IMR-90 (cell line): ENCODE measurements around the gene COL4A2. TPM values are rescaled to one million over a fixed set of nuclear protein-coding genes. Genes with fewer than 3 reads are reported as not detected.

Experiments
- ATAC-seq: fragments of 200-7000 bp; cut with Tn5 transposase; 2 replicates; pipeline ENCODE4 v1.9.1; 2020; ENCODE audit warnings: low read depth, mild to moderate bottlenecking, moderate library complexity
- BruUV-seq: library from RNA; stranded (reverse); fragments of 400-500 nt; replicated peaks from 2 replicates; lab custom pipeline; 2021; lab: Mats Ljungman, UMichigan
- CTCF ChIA-PET: fragments of 300-600 bp; formaldehyde crosslinking; extraction: SDS; loops from one replicate; lab custom pipeline; 2021; ENCODE audit warnings: antibody characterized with exemption; lab: Yijun Ruan, JAX
- POLR2A ChIA-PET: fragments of 300-600 bp; sonication (Branson Sonifier 250); formaldehyde crosslinking; loops from one replicate; lab custom pipeline; 2022; ENCODE audit warnings: antibody characterized with exemption; ENCODE audit not compliant: unreplicated experiment; lab: Charles Lee
- DNase-seq: peaks from one replicate; pipeline ENCODE4 v3.0.0; 2013
- H2AFZ ChIP-seq: replicated peaks from 2 replicates; pipeline ENCODE3; 2013; ENCODE audit warnings: low read length, mild to moderate bottlenecking; ENCODE audit not compliant: poor library complexity
- H2AK5ac ChIP-seq: 2 replicates; pipeline ENCODE4 v1.6.1; 2013; ENCODE audit warnings: low read depth, low read length, inconsistent platforms
- H2AK9ac ChIP-seq: replicated peaks from 2 replicates; pipeline ENCODE3; 2013; ENCODE audit warnings: mild to moderate bottlenecking, low read depth, low read length, moderate library complexity; ENCODE audit not compliant: poor library complexity
- H2BK120ac ChIP-seq: 2 replicates; pipeline ENCODE4 v1.6.1; 2013; ENCODE audit warnings: low read depth, low read length, inconsistent platforms
- H2BK15ac ChIP-seq: 3 replicates; pipeline ENCODE4 v1.6.1; 2013; ENCODE audit warnings: low read depth, low read length, inconsistent platforms
- H2BK20ac ChIP-seq: 2 replicates; pipeline ENCODE4 v1.6.1; 2013; ENCODE audit warnings: low read depth, mild to moderate bottlenecking, inconsistent platforms, low read length, moderate library complexity
- H2BK5ac ChIP-seq: 2 replicates; pipeline ENCODE4 v1.6.1; 2013; ENCODE audit warnings: mild to moderate bottlenecking, low read depth, low read length, inconsistent platforms; ENCODE audit not compliant: poor library complexity, severe bottlenecking
- H3K14ac ChIP-seq: replicated peaks from 2 replicates; pipeline ENCODE4 v1.6.1; 2013; ENCODE audit warnings: low read depth, low read length, inconsistent platforms
- H3K18ac ChIP-seq: 2 replicates; pipeline ENCODE4 v1.6.1; 2013; ENCODE audit warnings: low read depth, low read length, control low read depth
- H3K23ac ChIP-seq: 2 replicates; pipeline ENCODE4 v1.6.1; 2013; ENCODE audit warnings: low read depth, low read length, inconsistent platforms
- H3K27ac ChIP-seq: 2 replicates; pipeline ENCODE4 v1.5.1; 2013; ENCODE audit warnings: mild to moderate bottlenecking, control low read depth, low read length; ENCODE audit not compliant: insufficient read depth
- H3K27me3 ChIP-seq: 2 replicates; pipeline ENCODE4 v1.6.1; 2013; ENCODE audit warnings: low read length; ENCODE audit not compliant: control insufficient read depth, insufficient read depth
- H3K36me3 ChIP-seq: 2 replicates; pipeline ENCODE4 v1.6.1; 2013; ENCODE audit warnings: low read length, mixed read lengths; ENCODE audit not compliant: control insufficient read depth, insufficient read depth
- H3K4ac ChIP-seq: 2 replicates; pipeline ENCODE4 v1.6.1; 2013; ENCODE audit warnings: low read depth, low read length, inconsistent platforms
- H3K4me1 ChIP-seq: 2 replicates; pipeline ENCODE4 v1.6.1; 2013; ENCODE audit warnings: low read length, mixed read lengths; ENCODE audit not compliant: control insufficient read depth, insufficient read depth
- H3K4me2 ChIP-seq: 2 replicates; pipeline ENCODE4 v1.6.1; 2013; ENCODE audit warnings: low read depth, mild to moderate bottlenecking, control low read depth, low read length, moderate library complexity
- H3K4me3 ChIP-seq: 2 replicates; pipeline ENCODE4 v1.5.1; 2013; ENCODE audit warnings: low read depth, mild to moderate bottlenecking, control low read depth, low read length, moderate library complexity; ENCODE audit not compliant: insufficient read depth
- H3K56ac ChIP-seq: 2 replicates; pipeline ENCODE4 v1.6.1; 2013; ENCODE audit warnings: low read length, inconsistent platforms; ENCODE audit not compliant: insufficient read depth; ENCODE audit errors: extremely low read depth
- H3K79me1 ChIP-seq, 2 experiments: 2 replicates each; pipeline ENCODE4 v1.6.1; 2013; ENCODE audit warnings: low read length in 2 of 2, inconsistent platforms in 1 of 2, low read depth in 1 of 2
- H3K9ac ChIP-seq: 2 replicates; pipeline ENCODE4 v1.6.1; 2013; ENCODE audit warnings: low read depth, low read length, control low read depth
- H3K9me1 ChIP-seq: 2 replicates; pipeline ENCODE4 v1.6.1; 2013; ENCODE audit warnings: low read length, inconsistent platforms; ENCODE audit not compliant: insufficient read depth
- H3K9me3 ChIP-seq: 2 replicates; pipeline ENCODE4 v1.6.1; 2013; ENCODE audit warnings: low read length; ENCODE audit not compliant: control insufficient read depth, insufficient read depth
- H4K20me1 ChIP-seq: 2 replicates; pipeline ENCODE4 v1.6.1; 2013; ENCODE audit warnings: low read length, inconsistent platforms; ENCODE audit not compliant: insufficient read depth
- H4K5ac ChIP-seq: 2 replicates; pipeline ENCODE4 v1.6.1; 2013; ENCODE audit warnings: mild to moderate bottlenecking, low read depth, low read length, control low read depth
- H4K8ac ChIP-seq, 2 experiments: 2 replicates each; pipeline ENCODE4 v1.6.1; 2013; ENCODE audit warnings: low read depth in 2 of 2, low read length in 2 of 2, control low read depth in 1 of 2, inconsistent platforms in 1 of 2
- H4K91ac ChIP-seq: 2 replicates; pipeline ENCODE4 v1.6.1; 2013; ENCODE audit warnings: low read depth, low read length, inconsistent platforms; ENCODE audit not compliant: insufficient read depth
- BHLHE40 ChIP-seq: fragments of 150-350 bp; IDR thresholded peaks from 2 replicates; pipeline ENCODE4 v1.6.1; 2016; ENCODE audit warnings: mild to moderate bottlenecking, low read depth, low read length
- CEBPB ChIP-seq: IDR thresholded peaks from 2 replicates; pipeline ENCODE4 v1.6.1; 2012; ENCODE audit warnings: low read depth, low read length, improper control_type of control experiment
- CHD1 ChIP-seq: IDR thresholded peaks from 2 replicates; pipeline ENCODE4 v1.6.1; 2012; ENCODE audit warnings: low read depth, low read length, improper control_type of control experiment
- FOS ChIP-seq: fragments of 150-350 bp; IDR thresholded peaks from 2 replicates; pipeline ENCODE4 v1.6.1; 2016; ENCODE audit warnings: low read depth, low read length
- MAFK ChIP-seq: IDR thresholded peaks from 2 replicates; pipeline ENCODE4 v1.6.1; 2012; ENCODE audit warnings: low read depth, low read length, improper control_type of control experiment
- MAZ ChIP-seq: IDR thresholded peaks from 2 replicates; pipeline ENCODE4 v1.6.1; 2012; ENCODE audit warnings: low read depth, mild to moderate bottlenecking, low read length, improper control_type of control experiment, moderate library complexity, borderline replicate concordance
- MXI1 ChIP-seq: IDR thresholded peaks from 2 replicates; pipeline ENCODE4 v1.6.1; 2012; ENCODE audit warnings: low read depth, mild to moderate bottlenecking, low read length, moderate library complexity, borderline replicate concordance
- NFE2L2 ChIP-seq: fragments of 150-350 bp; IDR thresholded peaks from 2 replicates; pipeline ENCODE4 v1.6.1; 2016; ENCODE audit warnings: low read depth, mild to moderate bottlenecking, low read length
- POLR2A ChIP-seq: IDR thresholded peaks from 2 replicates; pipeline ENCODE4 v1.6.1; 2012; ENCODE audit warnings: mild to moderate bottlenecking, low read depth, low read length
- RAD21 ChIP-seq: IDR thresholded peaks from 2 replicates; pipeline ENCODE4 v1.6.1; 2012; ENCODE audit warnings: low read length, improper control_type of control experiment
- RCOR1 ChIP-seq: IDR thresholded peaks from 2 replicates; pipeline ENCODE4 v1.6.1; 2012; ENCODE audit warnings: mild to moderate bottlenecking, low read length, improper control_type of control experiment; ENCODE audit not compliant: insufficient replicate concordance
- RFX5 ChIP-seq: IDR thresholded peaks from 2 replicates; pipeline ENCODE4 v1.8.0; 2012; ENCODE audit warnings: low read depth, mild to moderate bottlenecking, low read length, moderate library complexity
- SMC3 ChIP-seq: fragments of 150-350 bp; IDR thresholded peaks from 2 replicates; pipeline ENCODE4 v1.6.1; 2016; ENCODE audit warnings: low read depth, mild to moderate bottlenecking, antibody characterized with exemption, low read length, moderate library complexity
- USF2 ChIP-seq: fragments of 150-350 bp; IDR thresholded peaks from 2 replicates; pipeline ENCODE4 v1.6.1; 2017; ENCODE audit warnings: mild to moderate bottlenecking, antibody characterized with exemption, low read length, low read depth
- WGBS, 2 experiments: methylation state at CpG; one replicate each; pipeline versions ENCODE4 v1.1.5 to v1.1.7; 2013; ENCODE audit warnings: missing lambda C conversion rate in 2 of 2; ENCODE audit not compliant: insufficient read length in 1 of 2; ENCODE audit errors: extremely low coverage in 2 of 2; 5-methylcytosine and 5-hydroxymethylcytosine counted together
- dilution Hi-C: fragments of 300-500 bp; cut with HindIII; formaldehyde crosslinking; loops from one replicate; pipeline ENCODE4 v1.14.3; 2018; ENCODE audit warnings: low sequenced_read_pairs; ENCODE audit not compliant: unreplicated experiment
- in situ Hi-C: fragments of 300-500 bp; cut with MboI; formaldehyde crosslinking; loops from 3 replicates; pipeline ENCODE4 v1.14.3; 2019; ENCODE audit warnings: low sequenced_read_pairs, inconsistent platforms, mixed read lengths
- intact Hi-C: fragments of 100-400 bp; cut with micrococcal nuclease; formaldehyde crosslinking; loops from 2 replicates; pipeline ENCODE4 v1.10.0; 2022
- polyA plus RNA-seq, 3 experiments: library from polyadenylated mRNA; depleted of rRNA; stranded (reverse); fragments of >200 nt; gene quantifications; 2 replicates each; pipeline ENCODE4 v1.2.3, GENCODE V29; 2012; ENCODE audit warnings: low replicate concordance in 1 of 3
- total RNA-seq: library from RNA; depleted of rRNA; stranded (reverse); fragments of >200 nt; gene quantifications from 2 replicates; pipeline ENCODE4 v1.2.3, GENCODE V29; 2012
- TF ChIP-seq, protein P1 (sequence below): conservative IDR thresholded peaks from 2 replicates; pipeline ENCODE4 v1.5.1; 2012; ENCODE audit warnings: mild to moderate bottlenecking, low read depth, low read length, improper control_type of control experiment
- TF ChIP-seq, protein P2 (sequence below): fragments of 150-350 bp; IDR thresholded peaks from 2 replicates; pipeline ENCODE4 v1.6.1; 2016; ENCODE audit warnings: low read depth, mild to moderate bottlenecking, low read length, moderate library complexity, borderline replicate concordance

Gene COL4A2
- total and polyA plus RNA-seq, 2 of the 4 experiments (the other 2 are of a cell fraction), result 90.7 to 457 TPM

DNA sequence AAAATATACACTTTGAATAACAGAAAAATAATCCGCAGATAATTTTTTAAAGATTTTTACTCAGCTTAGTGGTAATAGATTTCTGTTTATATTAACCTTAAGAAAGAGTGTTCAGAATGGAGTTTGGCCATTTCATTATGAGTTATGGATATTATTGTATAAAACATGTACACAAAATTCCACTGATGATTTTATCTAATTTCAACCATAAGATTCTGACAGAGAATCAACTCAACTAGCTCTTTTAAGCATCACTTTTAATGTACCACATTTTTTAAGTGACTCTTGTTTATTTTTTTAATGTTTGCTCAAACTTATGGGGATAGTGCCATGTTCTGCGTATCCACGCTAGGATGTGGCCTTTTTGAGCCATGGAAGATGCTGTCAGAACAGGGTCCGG is 75.7 kb downstream of the COL4A2 start:
- peaks cover 37% of the 10 kb centered on the region for H3K4me1 ChIP-seq
- H3K27ac ChIP-seq, result peak overlapping the region; percentile 30; the same call in 1 of the 2 replicates
- no peak for DNase-seq
- TF ChIP-seq POLR2A (no peak), USF2 (no peak), BHLHE40 (no peak), CHD1 (no peak), CEBPB (no peak), RAD21 (no peak), MAFK (no peak), MXI1 (no peak), SMC3 (no peak), MAZ (no peak), RFX5 (no peak), NFE2L2 (no peak), RCOR1 (no peak), FOS (no peak)
- TF ChIP-seq, protein P1, sequence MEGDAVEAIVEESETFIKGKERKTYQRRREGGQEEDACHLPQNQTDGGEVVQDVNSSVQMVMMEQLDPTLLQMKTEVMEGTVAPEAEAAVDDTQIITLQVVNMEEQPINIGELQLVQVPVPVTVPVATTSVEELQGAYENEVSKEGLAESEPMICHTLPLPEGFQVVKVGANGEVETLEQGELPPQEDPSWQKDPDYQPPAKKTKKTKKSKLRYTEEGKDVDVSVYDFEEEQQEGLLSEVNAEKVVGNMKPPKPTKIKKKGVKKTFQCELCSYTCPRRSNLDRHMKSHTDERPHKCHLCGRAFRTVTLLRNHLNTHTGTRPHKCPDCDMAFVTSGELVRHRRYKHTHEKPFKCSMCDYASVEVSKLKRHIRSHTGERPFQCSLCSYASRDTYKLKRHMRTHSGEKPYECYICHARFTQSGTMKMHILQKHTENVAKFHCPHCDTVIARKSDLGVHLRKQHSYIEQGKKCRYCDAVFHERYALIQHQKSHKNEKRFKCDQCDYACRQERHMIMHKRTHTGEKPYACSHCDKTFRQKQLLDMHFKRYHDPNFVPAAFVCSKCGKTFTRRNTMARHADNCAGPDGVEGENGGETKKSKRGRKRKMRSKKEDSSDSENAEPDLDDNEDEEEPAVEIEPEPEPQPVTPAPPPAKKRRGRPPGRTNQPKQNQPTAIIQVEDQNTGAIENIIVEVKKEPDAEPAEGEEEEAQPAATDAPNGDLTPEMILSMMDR, result no peak
- TF ChIP-seq, protein P2, sequence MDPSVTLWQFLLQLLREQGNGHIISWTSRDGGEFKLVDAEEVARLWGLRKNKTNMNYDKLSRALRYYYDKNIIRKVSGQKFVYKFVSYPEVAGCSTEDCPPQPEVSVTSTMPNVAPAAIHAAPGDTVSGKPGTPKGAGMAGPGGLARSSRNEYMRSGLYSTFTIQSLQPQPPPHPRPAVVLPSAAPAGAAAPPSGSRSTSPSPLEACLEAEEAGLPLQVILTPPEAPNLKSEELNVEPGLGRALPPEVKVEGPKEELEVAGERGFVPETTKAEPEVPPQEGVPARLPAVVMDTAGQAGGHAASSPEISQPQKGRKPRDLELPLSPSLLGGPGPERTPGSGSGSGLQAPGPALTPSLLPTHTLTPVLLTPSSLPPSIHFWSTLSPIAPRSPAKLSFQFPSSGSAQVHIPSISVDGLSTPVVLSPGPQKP, result no peak
- peaks cover 38% of the 10 kb centered on the region for H3K9me1 ChIP-seq
- intact Hi-C loops (no loop called here), dilution Hi-C loops (no loop called here), in situ Hi-C loops (no loop called here)
- no peak overlapping the region for H2AK9ac ChIP-seq
- ChIA-PET CTCF (no interaction called here), POLR2A (no interaction called here)
- H3K79me1 ChIP-seq, result peaks cover 35 to 80% of the 10 kb centered on the region in 2 experiments
- no TSS peak for BruUV-seq
- H3K4me2 ChIP-seq, result no peak overlapping the region
- H2BK20ac ChIP-seq, result 0 out of 2 replicates have a peak overlapping the region, but pooled peaks have one; percentile 21
- peak overlapping the region in 1 of 2 experiments; percentile 40; a peak in 1 of 4 replicates for H4K8ac ChIP-seq
- H3K23ac ChIP-seq, result no peak overlapping the region
- H4K20me1 ChIP-seq, result peaks cover 10% of the 10 kb centered on the region
- no peak for ATAC-seq
- no peak overlapping the region for H2AFZ ChIP-seq
- 0 out of 2 replicates have a peak overlapping the region, but pooled peaks have one; percentile 32 for H4K5ac ChIP-seq
- peak overlapping the region; percentile 8; the same call in 1 of the 2 replicates for H4K91ac ChIP-seq
- peaks cover 7% of the 10 kb centered on the region for H3K36me3 ChIP-seq
- no peak overlapping the region for H3K56ac ChIP-seq
- peak overlapping the region; percentile 59; the same call in 1 of the 2 replicates for H2BK120ac ChIP-seq
- no peak overlapping the region for H3K9ac ChIP-seq
- H3K14ac ChIP-seq, result peak overlapping the region; percentile 57; the same call in 1 of the 2 replicates
- peak overlapping the region; percentile 36; the same call in 1 of the 2 replicates for H2AK5ac ChIP-seq
- peak overlapping the region; percentile 54; the same call in 1 of the 2 replicates for H3K18ac ChIP-seq
- no peaks in the 10 kb centered on the region for H3K9me3 ChIP-seq
- peak overlapping the region; percentile 47 for H2BK5ac ChIP-seq
- no peak overlapping the region for H3K4me3 ChIP-seq
- no CpG with 5 or more reads among the region's 4 CpGs for WGBS, 2 experiments
- peak overlapping the region; percentile 58 for H3K4ac ChIP-seq
- H3K27me3 ChIP-seq, result no peaks in the 10 kb centered on the region
- H2BK15ac ChIP-seq, result peak overlapping the region; percentile 28; the same call in 1 of the 3 replicates
